Keratinocyte (primary cell): ENCODE measurements around the gene PRPF39. TPM values are rescaled to one million over a fixed set of nuclear protein-coding genes. Genes with fewer than 3 reads are reported as not detected.

Experiments used
- DNase-seq: peaks from one replicate; pipeline ENCODE4 v3.0.0-alpha.2; 2011; ENCODE audit warnings: low read depth, missing footprints, low spot score
- FAIRE-seq: peaks from 2 replicates; lab custom pipeline; 2011; peaks lifted over from hg19 to GRCh38; lab: Jason Lieb, UNC
- H2AFZ ChIP-seq: 2 replicates; pipeline ENCODE4 v1.6.0; 2012; ENCODE audit warnings: low read length, control low read depth, inconsistent platforms; ENCODE audit not compliant: control insufficient read depth
- H3K27ac ChIP-seq: 2 replicates; pipeline ENCODE4 v1.5.1; 2011; ENCODE audit warnings: low read length; ENCODE audit not compliant: control insufficient read depth, insufficient read depth
- H3K27me3 ChIP-seq: 3 replicates; pipeline ENCODE4 v1.6.0; 2011; ENCODE audit warnings: low read length; ENCODE audit not compliant: control insufficient read depth, insufficient read depth; ENCODE audit errors: extremely low read depth
- H3K36me3 ChIP-seq, 2 experiments: 2 replicates in 1 of 2; 3 replicates in 1 of 2; pipeline ENCODE4 v1.5.1; 2011; ENCODE audit warnings: low read length in 2 of 2, mild to moderate bottlenecking in 1 of 2; ENCODE audit not compliant: control insufficient read depth in 2 of 2, insufficient read depth in 2 of 2; ENCODE audit errors: extremely low read depth in 1 of 2
- H3K4me1 ChIP-seq: 3 replicates; pipeline ENCODE4 v1.5.1; 2011; ENCODE audit warnings: low read length; ENCODE audit not compliant: control insufficient read depth, insufficient read depth; ENCODE audit errors: extremely low read depth
- H3K4me2 ChIP-seq: 3 replicates; pipeline ENCODE4 v1.6.0; 2011; ENCODE audit warnings: low read depth, low read length; ENCODE audit not compliant: control insufficient read depth, insufficient read depth; ENCODE audit errors: extremely low read depth
- H3K4me3 ChIP-seq, 3 experiments: fragments of 200-600 bp in 1 of 3; sonication (generic) in 1 of 3; 2 replicates in 2 of 3; 3 replicates in 1 of 3; pipeline ENCODE4 v1.5.1; 2011 to 2016; ENCODE audit warnings: low read length in 3 of 3, mild to moderate bottlenecking in 3 of 3, control low read depth in 2 of 3, inconsistent platforms in 1 of 3, low read depth in 1 of 3, mixed read lengths in 1 of 3, mixed run types in 1 of 3, moderate library complexity in 1 of 3; ENCODE audit not compliant: control insufficient read depth in 2 of 3, insufficient read depth in 2 of 3; ENCODE audit errors: extremely low read depth in 1 of 3
- H3K79me2 ChIP-seq: 2 replicates; pipeline ENCODE4 v1.6.0; 2012; ENCODE audit warnings: low read length; ENCODE audit not compliant: control insufficient read depth, insufficient read depth
- H3K9ac ChIP-seq: 3 replicates; pipeline ENCODE4 v1.6.0; 2011; ENCODE audit warnings: low read length; ENCODE audit not compliant: control insufficient read depth, insufficient read depth; ENCODE audit errors: extremely low read depth
- H3K9me1 ChIP-seq: 3 replicates; pipeline ENCODE4 v1.6.0; 2011; ENCODE audit warnings: low read length; ENCODE audit not compliant: control insufficient read depth, insufficient read depth; ENCODE audit errors: extremely low read depth
- H3K9me3 ChIP-seq: 2 replicates; pipeline ENCODE4 v1.5.1; 2012; ENCODE audit warnings: low read depth, low read length; ENCODE audit not compliant: control insufficient read depth
- H4K20me1 ChIP-seq: 3 replicates; pipeline ENCODE4 v1.6.0; 2011; ENCODE audit warnings: low read length; ENCODE audit not compliant: control insufficient read depth, insufficient read depth; ENCODE audit errors: extremely low read depth
- EZH2 ChIP-seq: IDR thresholded peaks from one replicate; pipeline ENCODE4 v1.6.1; 2012; ENCODE audit warnings: inconsistent platforms, mild to moderate bottlenecking, low read length, moderate library complexity
- dilution Hi-C: fragments of 300-500 bp; cut with MboI; formaldehyde crosslinking; loops from one replicate; pipeline ENCODE4 v1.7.0; 2020; ENCODE audit warnings: low sequenced_read_pairs; ENCODE audit not compliant: extremely low pct_ligation_motif_present
- polyA plus RNA-seq, 5 experiments: library from polyadenylated mRNA; depleted of rRNA in 3 of 5; stranded (reverse) in 3 of 5; stranded (forward) in 1 of 5; unstranded in 1 of 5; fragments of >200 nt; gene quantifications; 1 replicate in 1 of 5; 2 replicates in 3 of 5; 3 replicates in 1 of 5; pipeline versions ENCODE4 v1.2.1 to v1.2.3, GENCODE V29; 2011 to 2012; ENCODE audit warnings: missing spikeins in 2 of 5, low read depth in 1 of 5, low replicate concordance in 1 of 5
- TF ChIP-seq, protein P1 (sequence below), 3 experiments: IDR thresholded peaks in 1 of 3; conservative IDR thresholded peaks in 1 of 3; optimal IDR thresholded peaks in 1 of 3; 2 replicates in 2 of 3; 3 replicates in 1 of 3; pipeline versions ENCODE3 to v1.5.1; 2011; ENCODE audit warnings: low read length in 3 of 3, mild to moderate bottlenecking in 3 of 3, moderate library complexity in 2 of 3, control low read depth in 1 of 3, inconsistent platforms in 1 of 3; ENCODE audit not compliant: insufficient read depth in 2 of 3; ENCODE audit errors: extremely low read depth in 1 of 3

The PRPF39 gene
- polyA plus RNA-seq, 1 donor (not counting 4 experiments of a cell fraction or from before 2014, with no cell fraction given) = 45.5 TPM

GRCh38 chr14:45038256-45038655 is 45.7 kb upstream of the PRPF39 start:
- no peak for DNase-seq
- Histone ChIP-seq H3K27ac (no peak overlapping the region), H2AFZ (no peak overlapping the region), H3K79me2 (no peaks in the 10 kb centered on the region), H3K9me1 (no peaks in the 10 kb centered on the region), H3K9me3 (no peaks in the 10 kb centered on the region), H3K36me3 (peaks cover 0 to 7% of the 10 kb centered on the region in 2 experiments), H3K4me2 (no peak overlapping the region), H4K20me1 (no peaks in the 10 kb centered on the region), H3K9ac (no peak overlapping the region), H3K4me1 (no peaks in the 10 kb centered on the region), H3K4me3 (no peak overlapping the region), H3K27me3 (no peaks in the 10 kb centered on the region)
- dilution Hi-C loops = no loop called here
- FAIRE-seq = no peak
- TF ChIP-seq, protein P1, sequence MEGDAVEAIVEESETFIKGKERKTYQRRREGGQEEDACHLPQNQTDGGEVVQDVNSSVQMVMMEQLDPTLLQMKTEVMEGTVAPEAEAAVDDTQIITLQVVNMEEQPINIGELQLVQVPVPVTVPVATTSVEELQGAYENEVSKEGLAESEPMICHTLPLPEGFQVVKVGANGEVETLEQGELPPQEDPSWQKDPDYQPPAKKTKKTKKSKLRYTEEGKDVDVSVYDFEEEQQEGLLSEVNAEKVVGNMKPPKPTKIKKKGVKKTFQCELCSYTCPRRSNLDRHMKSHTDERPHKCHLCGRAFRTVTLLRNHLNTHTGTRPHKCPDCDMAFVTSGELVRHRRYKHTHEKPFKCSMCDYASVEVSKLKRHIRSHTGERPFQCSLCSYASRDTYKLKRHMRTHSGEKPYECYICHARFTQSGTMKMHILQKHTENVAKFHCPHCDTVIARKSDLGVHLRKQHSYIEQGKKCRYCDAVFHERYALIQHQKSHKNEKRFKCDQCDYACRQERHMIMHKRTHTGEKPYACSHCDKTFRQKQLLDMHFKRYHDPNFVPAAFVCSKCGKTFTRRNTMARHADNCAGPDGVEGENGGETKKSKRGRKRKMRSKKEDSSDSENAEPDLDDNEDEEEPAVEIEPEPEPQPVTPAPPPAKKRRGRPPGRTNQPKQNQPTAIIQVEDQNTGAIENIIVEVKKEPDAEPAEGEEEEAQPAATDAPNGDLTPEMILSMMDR (optimal IDR thresholded peaks at IDR 0.05 in 1 of 3, IDR thresholded peaks at IDR 0.05 in 1 of 3, conservative IDR thresholded peaks at IDR 0.05 in 1 of 3; ENCODE audit: extremely low read depth in 1 of 3, insufficient read depth in 2 of 3, low read length in 3 of 3) = no peak
- no peak for TF ChIP-seq EZH2

DNA sequence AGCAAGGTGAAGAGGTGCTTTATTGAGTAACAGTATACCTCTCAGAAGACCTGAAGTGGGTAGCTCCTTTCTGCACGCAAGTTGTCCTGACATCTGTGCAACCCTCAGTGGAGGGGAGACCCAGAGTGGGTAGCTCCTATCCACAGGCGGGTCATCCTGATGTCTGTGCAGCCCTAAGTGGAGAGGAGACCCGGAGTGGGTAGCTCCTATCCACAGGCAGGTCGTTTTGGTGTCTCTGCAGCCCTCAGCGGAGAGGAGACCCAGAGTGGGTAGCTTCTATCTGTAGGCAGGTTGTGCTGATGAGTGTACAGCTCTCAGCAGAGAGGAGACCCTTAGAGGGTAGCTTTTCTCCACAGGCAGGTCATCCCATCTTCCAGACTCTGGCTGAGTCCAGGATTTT is 45.1 kb upstream of the PRPF39 start:
- Histone ChIP-seq H3K9me3 (no peaks in the 10 kb centered on the region), H3K4me2 (no peak overlapping the region), H4K20me1 (no peaks in the 10 kb centered on the region), H3K4me1 (no peaks in the 10 kb centered on the region), H2AFZ (no peak overlapping the region), H3K79me2 (no peaks in the 10 kb centered on the region), H3K27ac (no peak overlapping the region), H3K9me1 (no peaks in the 10 kb centered on the region), H3K27me3 (no peaks in the 10 kb centered on the region), H3K36me3 (peaks cover 0 to 7% of the 10 kb centered on the region in 2 experiments), H3K4me3 (no peak overlapping the region), H3K9ac (no peak overlapping the region)
- TF ChIP-seq EZH2 = no peak
- TF ChIP-seq, protein P1 (optimal IDR thresholded peaks at IDR 0.05 in 1 of 3, IDR thresholded peaks at IDR 0.05 in 1 of 3, conservative IDR thresholded peaks at IDR 0.05 in 1 of 3; ENCODE audit: extremely low read depth in 1 of 3, insufficient read depth in 2 of 3, low read length in 3 of 3) = no peak
- dilution Hi-C loops = no loop called here
- FAIRE-seq (no peak), DNase-seq (no peak)
